GM19455 (cell line): Measurements from ENCODE around the gene KCNIP3.

Source experiments
- ATAC-seq: cut with Tn5 transposase; IDR thresholded peaks from one replicate; pipeline ENCODE4 v1.9.1; 2021; ENCODE audit not compliant: unreplicated experiment

The KCNIP3 gene

GRCh38 chr2:95382686-95383634, 85.8 kb downstream of the KCNIP3 start:
- no peak for ATAC-seq

GRCh38 chr2:95383635-95384027, 86.5 kb downstream of the KCNIP3 start:
- ATAC-seq = no peak

GRCh38 chr2:95384854-95385569, 87.9 kb downstream of the KCNIP3 start:
- no peak for ATAC-seq

- no peak for ATAC-seq
Measured at GRCh38 chr2:95385570-95385984, 88.4 kb downstream of the KCNIP3 start.

GRCh38 chr2:95386031-95386430, 88.9 kb downstream of the KCNIP3 start:
- ATAC-seq = no peak

- ATAC-seq = no peak
Measured at GRCh38 chr2:95387358-95387757, 90.2 kb downstream of the KCNIP3 start.

GRCh38 chr2:95388091-95388692, 91.0 kb downstream of the KCNIP3 start:
- no peak for ATAC-seq

GRCh38 chr2:95388856-95389244, 91.7 kb downstream of the KCNIP3 start:
- ATAC-seq = no peak

GRCh38 chr2:95389245-95390119, 92.3 kb downstream of the KCNIP3 start:
- ATAC-seq = no peak

GRCh38 chr2:95390272-95390880, 93.2 kb downstream of the KCNIP3 start:
- no peak for ATAC-seq

- no peak for ATAC-seq
Measured at GRCh38 chr2:95390881-95391321, 93.8 kb downstream of the KCNIP3 start.

- ATAC-seq = no peak
Measured at GRCh38 chr2:95391641-95392310, 94.6 kb downstream of the KCNIP3 start.

GRCh38 chr2:95392320-95392719, 95.2 kb downstream of the KCNIP3 start:
- ATAC-seq = no peak

- no peak for ATAC-seq
Measured at GRCh38 chr2:95392730-95393455, 95.7 kb downstream of the KCNIP3 start.

GRCh38 chr2:95393901-95394300, 96.8 kb downstream of the KCNIP3 start:
- ATAC-seq = no peak

- no peak for ATAC-seq
Measured at GRCh38 chr2:95399061-95399460, 101.9 kb downstream of the KCNIP3 start.

- no peak for ATAC-seq
Measured at GRCh38 chr2:95401480-95401879, 104.3 kb downstream of the KCNIP3 start.

GRCh38 chr2:95402004-95402369, 104.8 kb downstream of the KCNIP3 start:
- ATAC-seq = peak; percentile 18
